Measurements from ENCODE around the gene OR1D2. TPM values are rescaled to one million over a fixed set of nuclear protein-coding genes. Genes with fewer than 3 reads are reported as not detected.
A peak's percentile ranks its signal among the peaks of the same experiment; 100 is the strongest.
"Not testable (repeated sequence)": the region's sequence is repeated elsewhere in the genome, so short reads cannot be mapped to it uniquely, and the experiment has no call there.

Gene OR1D2
- total RNA-seq (not detected), polyA plus RNA-seq (ENCODE audit: insufficient read depth in 1 of 8, insufficient read length in 8 of 8, low replicate concordance in 1 of 8) (under 1 TPM in 1 of 8 donors, not detected in 7; 0.05 TPM)
- long read RNA-seq, donor 1, result 0 reads
- long read RNA-seq, donor 2, result 0 reads
- long read RNA-seq, donor 3, result 0 reads
- long read RNA-seq, donor 4, result 0 reads
- long read RNA-seq, donor 5, result 0 reads
- long read RNA-seq, donor 6, result 0 reads
- long read RNA-seq, donor 7, result 0 reads
- long read RNA-seq, donor 8, result 0 reads
- long read RNA-seq, donor 9, result 0 reads
- long read RNA-seq, donor 10, result 0 reads
- long read RNA-seq, donor 11, result 0 reads

- Histone ChIP-seq H3K4me1 (ENCODE audit: control insufficient read depth, insufficient read depth, low read length) (no peaks in the 10 kb centered on the region), H3K27ac (ENCODE audit: low read length) (no peak within 1 kb of the TSS), H3K4me3 (ENCODE audit: low read length) (no peak within 1 kb of the TSS), H3K27me3 (ENCODE audit: control insufficient read depth, insufficient read depth, low read length) (no peaks in the 10 kb centered on the region), H3K9me3 (replicated peaks; ENCODE audit: control insufficient read depth, low read depth, low read length) (no peaks in the 10 kb centered on the region), H3K36me3 (ENCODE audit: control insufficient read depth, insufficient read depth, low read length) (no peaks in the 10 kb centered on the region)
- WGBS (ENCODE audit: insufficient coverage), result 33% methylated on average over 1 of the region's 3 CpGs
- DNase-seq, result no peak
Measured at GRCh38 chr17:3104322-3104721, at the start of gene OR1D2. Gene OR1D2, minus strand, starts transcription at chr17:3104422. Its CDS starts 11,426 bp downstream, at chr17:3092996.

- H3K27ac ChIP-seq (ENCODE audit: low read length); H3K9me3 ChIP-seq (replicated peaks; ENCODE audit: control insufficient read depth, low read depth, low read length); DNase-seq; H3K36me3 ChIP-seq (ENCODE audit: control insufficient read depth, insufficient read depth, low read length); H3K4me3 ChIP-seq (ENCODE audit: low read length); H3K4me1 ChIP-seq (ENCODE audit: control insufficient read depth, insufficient read depth, low read length); H3K27me3 ChIP-seq (ENCODE audit: control insufficient read depth, insufficient read depth, low read length): not testable (repeated sequence)
- no CpG with 5 or more reads among the region's 3 CpGs for WGBS (ENCODE audit: insufficient coverage)
Measured at GRCh38 chr17:3137494-3137893, 33.3 kb upstream of the OR1D2 start.

GRCh38 chr17:3127451-3127850, 23.2 kb upstream of the OR1D2 start, which contains the start of gene OR1G1:
Gene OR1G1, minus strand, starts transcription at chr17:3127551. Its CDS starts 0 bp downstream, at chr17:3127551.
- no peak within 1 kb of the TSS for H3K27ac ChIP-seq (ENCODE audit: low read length)
- H3K27me3 ChIP-seq (ENCODE audit: control insufficient read depth, insufficient read depth, low read length), result no peaks in the 10 kb centered on the region
- no peaks in the 10 kb centered on the region for H3K4me1 ChIP-seq (ENCODE audit: control insufficient read depth, insufficient read depth, low read length)
- H3K36me3 ChIP-seq (ENCODE audit: control insufficient read depth, insufficient read depth, low read length), result no peaks in the 10 kb centered on the region
- 71% methylated on average over 1 of the region's 2 CpGs for WGBS (ENCODE audit: insufficient coverage)
- no peak within 1 kb of the TSS for H3K4me3 ChIP-seq (ENCODE audit: low read length)
- H3K9me3 ChIP-seq (replicated peaks; ENCODE audit: control insufficient read depth, low read depth, low read length), result no peaks in the 10 kb centered on the region
- no peak for DNase-seq

- not testable (repeated sequence) for H3K4me1 ChIP-seq (ENCODE audit: control insufficient read depth, insufficient read depth, low read length); H3K27ac ChIP-seq (ENCODE audit: low read length); H3K36me3 ChIP-seq (ENCODE audit: control insufficient read depth, insufficient read depth, low read length); DNase-seq; H3K27me3 ChIP-seq (ENCODE audit: control insufficient read depth, insufficient read depth, low read length); H3K9me3 ChIP-seq (replicated peaks; ENCODE audit: control insufficient read depth, low read depth, low read length); H3K4me3 ChIP-seq (ENCODE audit: low read length)
- 83% methylated on average over 2 of the region's 4 CpGs for WGBS (ENCODE audit: insufficient coverage)
Measured at GRCh38 chr17:3073850-3074249, 30.4 kb downstream of the OR1D2 start.

- not testable (repeated sequence) for H3K4me1 ChIP-seq (ENCODE audit: control insufficient read depth, insufficient read depth, low read length); H3K27me3 ChIP-seq (ENCODE audit: control insufficient read depth, insufficient read depth, low read length); H3K36me3 ChIP-seq (ENCODE audit: control insufficient read depth, insufficient read depth, low read length); H3K27ac ChIP-seq (ENCODE audit: low read length); H3K9me3 ChIP-seq (replicated peaks; ENCODE audit: control insufficient read depth, low read depth, low read length); H3K4me3 ChIP-seq (ENCODE audit: low read length)
- no CpG with 5 or more reads among the region's 1 CpG for WGBS (ENCODE audit: insufficient coverage)
- DNase-seq, result peak; percentile 34
Measured at GRCh38 chr17:3065192-3065591, 39.0 kb downstream of the OR1D2 start.

- not testable (repeated sequence) for H3K9me3 ChIP-seq (replicated peaks; ENCODE audit: control insufficient read depth, low read depth, low read length); H3K4me1 ChIP-seq (ENCODE audit: control insufficient read depth, insufficient read depth, low read length); H3K36me3 ChIP-seq (ENCODE audit: control insufficient read depth, insufficient read depth, low read length); H3K4me3 ChIP-seq (ENCODE audit: low read length); DNase-seq; H3K27me3 ChIP-seq (ENCODE audit: control insufficient read depth, insufficient read depth, low read length); H3K27ac ChIP-seq (ENCODE audit: low read length)
- no CpG with 5 or more reads among the region's 2 CpGs for WGBS (ENCODE audit: insufficient coverage)
Measured at GRCh38 chr17:3063507-3063906, 40.7 kb downstream of the OR1D2 start, which contains the start of gene OR1D5. Gene OR1D5, minus strand, starts transcription at chr17:3063607. Its CDS starts 0 bp downstream, at chr17:3063607.

- not testable (repeated sequence) for DNase-seq
- WGBS (ENCODE audit: insufficient coverage), result 82% methylated on average over 4 of the region's 8 CpGs
Measured at GRCh38 chr17:3062824-3063377, 41.3 kb downstream of the OR1D2 start.

GRCh38 chr17:3054868-3055267, 49.4 kb downstream of the OR1D2 start:
- not testable (repeated sequence) for H3K27ac ChIP-seq (ENCODE audit: low read length); H3K4me1 ChIP-seq (ENCODE audit: control insufficient read depth, insufficient read depth, low read length); H3K36me3 ChIP-seq (ENCODE audit: control insufficient read depth, insufficient read depth, low read length); DNase-seq; H3K27me3 ChIP-seq (ENCODE audit: control insufficient read depth, insufficient read depth, low read length); H3K4me3 ChIP-seq (ENCODE audit: low read length); H3K9me3 ChIP-seq (replicated peaks; ENCODE audit: control insufficient read depth, low read depth, low read length)
- no CpG with 5 or more reads among the region's 2 CpGs for WGBS (ENCODE audit: insufficient coverage)

More at GRCh38 chr17:3062824-3063377, 41.3 kb downstream of the OR1D2 start:
- H3K36me3 ChIP-seq (ENCODE audit: control insufficient read depth, insufficient read depth, low read length); H3K4me1 ChIP-seq (ENCODE audit: control insufficient read depth, insufficient read depth, low read length); H3K27me3 ChIP-seq (ENCODE audit: control insufficient read depth, insufficient read depth, low read length); H3K27ac ChIP-seq (ENCODE audit: low read length); H3K4me3 ChIP-seq (ENCODE audit: low read length); H3K9me3 ChIP-seq (replicated peaks; ENCODE audit: control insufficient read depth, low read depth, low read length): not testable (repeated sequence)

DNA sequence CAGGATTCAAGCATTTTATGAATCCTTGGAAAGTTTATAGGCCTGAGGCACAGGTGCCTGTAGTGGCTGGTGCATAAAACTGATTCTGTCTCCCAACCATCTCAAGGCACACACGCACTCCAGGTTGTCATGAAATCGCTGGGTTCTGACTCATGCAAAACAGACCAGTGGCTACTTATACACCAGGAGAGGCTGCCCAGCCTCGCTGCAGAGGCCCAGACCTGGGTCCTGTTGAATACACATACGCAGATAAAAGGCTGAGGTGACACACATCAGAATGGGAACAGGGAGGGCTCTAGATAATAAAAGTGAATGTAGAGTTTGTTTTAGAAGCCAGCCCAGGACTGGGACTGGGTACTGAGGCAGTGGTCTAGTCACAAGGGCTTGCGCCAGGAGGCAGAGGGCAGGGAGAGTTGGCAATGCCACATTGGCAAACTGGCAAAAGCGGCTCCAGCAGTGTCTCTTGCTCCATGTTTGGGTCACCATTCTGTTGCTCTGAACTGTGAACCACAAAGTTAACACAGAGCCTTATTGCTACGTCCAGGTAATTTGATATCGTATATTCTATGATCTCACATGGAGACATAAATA, 54.4 kb downstream of the OR1D2 start:
- WGBS (ENCODE audit: insufficient coverage), result 81% methylated on average over 6 of the region's 8 CpGs
- H3K36me3 ChIP-seq (ENCODE audit: control insufficient read depth, insufficient read depth, low read length), result no peaks in the 10 kb centered on the region
- no peaks in the 10 kb centered on the region for H3K27me3 ChIP-seq (ENCODE audit: control insufficient read depth, insufficient read depth, low read length)
- H3K27ac ChIP-seq (ENCODE audit: low read length), result no peak overlapping the region
- no peak overlapping the region for H3K4me3 ChIP-seq (ENCODE audit: low read length)
- DNase-seq, result no peak
- H3K9me3 ChIP-seq (replicated peaks; ENCODE audit: control insufficient read depth, low read depth, low read length), result no peaks in the 10 kb centered on the region
- peaks cover 5% of the 10 kb centered on the region for H3K4me1 ChIP-seq (ENCODE audit: control insufficient read depth, insufficient read depth, low read length)

DNA sequence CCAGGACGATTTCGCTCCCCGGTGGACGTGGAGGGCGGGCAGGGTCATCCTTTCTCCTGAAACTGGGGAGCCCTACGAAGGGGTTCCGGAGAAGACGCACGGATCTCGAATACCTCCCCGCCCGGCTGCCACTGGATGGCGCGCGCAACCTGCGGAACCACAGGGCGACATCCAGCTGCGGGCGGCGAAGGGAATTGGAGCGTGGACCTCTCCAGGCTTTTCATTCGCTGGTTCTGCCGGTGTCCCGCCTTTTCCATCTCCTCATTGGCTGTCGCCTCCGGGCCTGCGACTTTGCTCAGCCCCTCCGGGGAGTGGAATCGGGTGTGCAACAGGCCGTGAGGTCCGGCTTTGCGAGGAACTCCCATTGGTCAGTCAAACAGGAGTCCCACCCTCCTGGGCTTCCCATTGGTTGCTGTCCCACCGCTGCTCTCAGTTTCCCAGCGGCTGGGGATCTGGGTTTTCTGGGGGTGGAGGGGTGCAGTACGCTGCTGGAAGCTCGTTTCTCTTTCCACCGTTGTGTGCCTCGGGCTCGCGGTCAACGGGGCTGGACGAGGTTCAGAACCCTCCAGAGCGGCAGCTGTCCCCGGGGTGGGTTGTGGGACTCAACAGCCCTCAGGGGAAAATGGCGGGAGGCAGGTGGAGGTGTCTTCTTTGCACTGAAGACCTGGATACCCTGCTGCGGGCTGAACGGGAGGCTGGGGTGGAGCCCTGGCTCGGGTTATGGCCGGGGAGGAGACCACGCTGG, 55.3 kb downstream of the OR1D2 start:
- H3K4me1 ChIP-seq (ENCODE audit: control insufficient read depth, insufficient read depth, low read length), result peaks cover 5% of the 10 kb centered on the region
- H3K27ac ChIP-seq (ENCODE audit: low read length), result peak overlapping the region; percentile 74
- H3K27me3 ChIP-seq (ENCODE audit: control insufficient read depth, insufficient read depth, low read length), result peaks cover 1% of the 10 kb centered on the region
- peaks cover 7% of the 10 kb centered on the region for H3K9me3 ChIP-seq (replicated peaks; ENCODE audit: control insufficient read depth, low read depth, low read length)
- no peaks in the 10 kb centered on the region for H3K36me3 ChIP-seq (ENCODE audit: control insufficient read depth, insufficient read depth, low read length)
- 1% methylated on average over 48 of the region's 50 CpGs for WGBS (ENCODE audit: insufficient coverage)
- peak; percentile 99 for DNase-seq
- H3K4me3 ChIP-seq (ENCODE audit: low read length), result peak overlapping the region; percentile 87
